ENCODE data around the gene RILPL2. TPM values are rescaled to one million over a fixed set of nuclear protein-coding genes. Genes with fewer than 3 reads are reported as not detected.

RILPL2 gene
- total and polyA plus RNA-seq, 12 donors: 1.1 to 6.6 (median 4.3) TPM

DNA sequence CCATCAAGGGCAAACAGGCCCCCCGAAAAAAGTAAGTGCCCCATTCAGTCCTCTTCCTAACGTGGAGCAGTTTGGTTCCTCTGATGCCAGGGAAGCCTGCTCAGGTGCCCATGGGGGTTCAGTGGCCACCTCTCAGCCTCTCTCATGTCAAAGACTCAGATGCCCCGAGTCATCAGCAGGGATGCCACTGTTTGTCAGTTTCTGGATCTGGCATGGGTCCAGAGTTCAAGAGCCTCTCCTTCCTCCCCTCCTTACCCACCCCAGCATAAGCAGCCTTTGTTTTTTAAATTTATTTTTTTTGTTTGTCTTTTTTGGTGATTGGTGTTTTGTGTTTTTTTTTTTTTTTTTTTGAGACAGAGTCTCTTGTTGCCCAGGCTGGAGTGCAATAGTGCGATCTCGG, 41.2 kb downstream of the RILPL2 start:
- Histone ChIP-seq H3K27me3 (no peaks in the 10 kb centered on the region), H3K27ac (no peak overlapping the region), H3K4me1 (replicated peaks in 1 of 2) (peaks cover 1 to 28% of the 10 kb centered on the region in 2 donors)

DNA sequence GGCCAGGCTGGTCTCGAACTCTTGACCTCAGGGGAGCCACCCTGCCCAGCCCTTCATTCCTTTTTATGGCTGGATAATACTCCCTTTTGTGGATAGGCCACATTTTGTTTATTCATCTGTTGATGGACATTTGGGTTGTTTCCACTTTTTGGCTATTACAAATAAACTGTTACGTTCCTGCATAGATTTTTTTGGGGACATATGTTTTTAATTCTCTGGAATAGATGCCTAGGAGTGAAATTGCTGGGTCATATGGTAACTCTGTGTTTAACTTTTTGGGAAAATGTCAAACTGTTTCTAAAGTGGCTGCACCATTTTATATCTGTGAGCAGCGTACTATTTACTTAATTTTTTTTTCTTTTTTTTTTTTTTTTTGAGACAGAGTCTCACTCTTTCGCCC, 42.7 kb downstream of the RILPL2 start:
- 91 to 96% (median 92%) methylated on average over 4 of the region's 4 CpGs for WGBS, 4 donors
- Histone ChIP-seq H3K9me3 (replicated peaks in 1 of 3) (no peaks in the 10 kb centered on the region), H3K27ac (no peak overlapping the region), H3K4me1 (replicated peaks in 1 of 2) (peaks cover 7 to 30% of the 10 kb centered on the region in 2 donors), H3K36me3 (replicated peaks in 1 of 2) (peaks cover 0 to 68% of the 10 kb centered on the region in 2 donors), H3K27me3 (no peaks in the 10 kb centered on the region), H3K4me3 (no peak overlapping the region)
- no peak for DNase-seq
- TF ChIP-seq POLR2A (IDR thresholded peaks at IDR 0.05): no peak
- TF ChIP-seq, protein P1, sequence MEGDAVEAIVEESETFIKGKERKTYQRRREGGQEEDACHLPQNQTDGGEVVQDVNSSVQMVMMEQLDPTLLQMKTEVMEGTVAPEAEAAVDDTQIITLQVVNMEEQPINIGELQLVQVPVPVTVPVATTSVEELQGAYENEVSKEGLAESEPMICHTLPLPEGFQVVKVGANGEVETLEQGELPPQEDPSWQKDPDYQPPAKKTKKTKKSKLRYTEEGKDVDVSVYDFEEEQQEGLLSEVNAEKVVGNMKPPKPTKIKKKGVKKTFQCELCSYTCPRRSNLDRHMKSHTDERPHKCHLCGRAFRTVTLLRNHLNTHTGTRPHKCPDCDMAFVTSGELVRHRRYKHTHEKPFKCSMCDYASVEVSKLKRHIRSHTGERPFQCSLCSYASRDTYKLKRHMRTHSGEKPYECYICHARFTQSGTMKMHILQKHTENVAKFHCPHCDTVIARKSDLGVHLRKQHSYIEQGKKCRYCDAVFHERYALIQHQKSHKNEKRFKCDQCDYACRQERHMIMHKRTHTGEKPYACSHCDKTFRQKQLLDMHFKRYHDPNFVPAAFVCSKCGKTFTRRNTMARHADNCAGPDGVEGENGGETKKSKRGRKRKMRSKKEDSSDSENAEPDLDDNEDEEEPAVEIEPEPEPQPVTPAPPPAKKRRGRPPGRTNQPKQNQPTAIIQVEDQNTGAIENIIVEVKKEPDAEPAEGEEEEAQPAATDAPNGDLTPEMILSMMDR (IDR thresholded peaks at IDR 0.05): no peak
- intact Hi-C loops (cut with DNase I): no loop called here

More for the DNA sequence above, 41.2 kb downstream of the RILPL2 start:
- no peak for DNase-seq
- peaks cover 0 to 68% of the 10 kb centered on the region in 2 donors for H3K36me3 ChIP-seq (replicated peaks in 1 of 2)
- no peak overlapping the region for H3K4me3 ChIP-seq
- no peaks in the 10 kb centered on the region for H3K9me3 ChIP-seq (replicated peaks in 1 of 3)
- TF ChIP-seq, protein P1 (IDR thresholded peaks at IDR 0.05): no peak
- no peak for TF ChIP-seq POLR2A (IDR thresholded peaks at IDR 0.05)
- intact Hi-C loops (cut with DNase I): no loop called here
- 75 to 88% (median 87%) methylated on average over 3 to 5 of the region's 5 CpGs for WGBS, 4 donors

DNA sequence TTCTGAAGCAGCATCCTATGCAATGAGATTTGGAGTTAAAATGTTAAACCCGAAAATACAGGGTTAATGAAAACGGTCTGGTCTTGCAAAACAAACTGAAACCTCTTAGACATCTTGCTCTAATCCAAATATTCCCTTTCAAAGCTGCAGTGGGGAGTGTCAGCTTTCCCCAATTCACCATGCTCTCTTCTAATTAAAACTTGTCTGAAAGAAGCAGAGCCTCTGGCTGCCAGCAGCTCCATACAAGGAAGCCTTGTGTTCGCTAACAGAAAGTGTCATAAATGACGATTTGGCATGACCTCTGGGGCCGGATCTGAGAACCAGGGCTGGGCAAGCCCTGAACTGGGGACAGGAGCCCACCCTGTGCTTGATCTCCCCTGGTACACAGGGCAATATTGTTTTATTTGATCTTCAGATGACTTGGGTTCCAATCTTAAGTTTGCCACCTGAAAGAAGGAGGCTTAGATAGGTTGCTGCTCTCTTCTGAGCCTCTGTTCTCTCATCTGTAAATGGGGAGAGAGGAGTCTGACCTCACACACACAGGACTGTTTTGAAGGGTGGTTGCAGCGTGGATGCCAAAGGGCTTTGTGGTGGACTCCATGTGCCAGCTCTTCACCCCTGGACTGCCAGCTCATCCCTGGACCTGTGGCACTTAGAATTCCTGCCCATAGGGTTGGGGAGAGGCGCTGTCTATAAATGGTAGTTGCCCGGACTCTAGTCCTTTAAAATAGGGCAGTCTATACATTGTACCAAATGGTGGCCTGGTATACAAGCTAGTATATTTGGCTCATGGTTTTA, 44.7 kb downstream of the RILPL2 start:
- H3K27ac ChIP-seq: peak overlapping the region in 1 of 5 donors; percentile 98

More for the DNA sequence above, 44.7 kb downstream of the RILPL2 start:
- H3K36me3 ChIP-seq (replicated peaks in 1 of 2): peaks cover 0 to 62% of the 10 kb centered on the region in 2 donors
- peaks cover 12 to 30% of the 10 kb centered on the region in 2 donors for H3K4me1 ChIP-seq (replicated peaks in 1 of 2)
- intact Hi-C loops (cut with DNase I): no loop called here
- no peaks in the 10 kb centered on the region for H3K9me3 ChIP-seq (replicated peaks in 1 of 3)
- H3K27me3 ChIP-seq: no peaks in the 10 kb centered on the region
- 63 to 86% (median 75%) methylated on average over 8 of the region's 8 CpGs for WGBS, 4 donors
- no peak for DNase-seq
- no peak overlapping the region for H3K4me3 ChIP-seq
- TF ChIP-seq, protein P1 (IDR thresholded peaks at IDR 0.05): no peak
- TF ChIP-seq POLR2A (IDR thresholded peaks at IDR 0.05): no peak
